ENCODE results near the gene VSTM4.

VSTM4 gene

DNA sequence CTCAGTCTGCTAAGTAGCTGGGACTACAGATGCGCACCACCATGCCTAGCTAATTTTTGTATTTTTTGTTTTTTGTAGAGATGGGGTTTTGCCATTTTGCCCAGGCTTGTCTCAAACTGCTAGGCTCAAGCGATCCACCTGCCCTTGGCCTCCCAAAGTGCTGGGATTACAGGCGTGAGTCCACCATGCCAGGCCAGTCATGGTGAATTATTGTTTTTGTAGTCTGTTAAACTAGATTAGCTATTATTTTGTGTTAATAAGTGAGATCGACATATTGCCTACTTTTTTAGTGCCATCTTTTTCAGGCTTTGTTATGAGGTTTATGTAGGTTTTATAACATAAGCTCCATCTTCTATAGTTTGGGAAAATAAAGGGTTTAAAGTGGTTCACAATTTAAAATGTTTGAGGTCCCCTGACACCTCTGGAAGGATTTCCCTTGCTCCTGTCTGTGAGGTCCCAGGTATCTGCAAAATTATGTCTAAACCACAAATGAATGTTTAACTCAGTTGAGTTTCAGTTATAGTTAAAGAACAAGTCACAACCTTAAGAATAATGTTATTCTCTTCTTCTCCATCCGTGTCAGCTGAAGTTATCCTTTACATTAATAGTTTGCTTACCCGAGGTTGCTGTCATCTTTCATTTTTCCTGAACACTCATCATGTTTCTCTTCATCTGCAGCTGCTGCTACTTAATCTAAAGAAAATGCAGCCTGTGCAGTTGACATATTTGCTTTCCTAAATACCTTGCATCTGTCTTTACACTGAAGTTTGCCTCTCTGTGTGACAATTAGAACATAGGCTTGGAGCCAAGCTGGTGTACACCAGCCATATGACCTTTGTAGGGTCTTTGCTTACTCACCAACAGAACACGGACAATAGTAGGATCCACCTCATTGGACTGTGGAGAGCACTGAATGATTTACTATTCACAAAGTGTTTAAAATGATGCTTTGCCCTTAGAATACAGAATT is 8.9 kb upstream of the VSTM4 start:
- no peak for ATAC-seq (replicated peaks; ENCODE audit: extremely low read depth, poor library complexity, severe bottlenecking)
- no peaks in the 10 kb centered on the region for H3K36me3 Mint-ChIP-seq (ENCODE audit: insufficient read depth)
- H3K4me3 Mint-ChIP-seq: no peak overlapping the region
- no peak overlapping the region for H3K27ac Mint-ChIP-seq (ENCODE audit: low read depth)
- DNase-seq (ENCODE audit: low spot score in 2 of 2): no peak
- peaks cover 33% of the 10 kb centered on the region for H3K27me3 Mint-ChIP-seq
- H3K9me3 Mint-ChIP-seq: peaks cover 4% of the 10 kb centered on the region
- H3K4me1 Mint-ChIP-seq: no peaks in the 10 kb centered on the region

- Mint-ChIP-seq H3K36me3 (ENCODE audit: insufficient read depth) (no peaks in the 10 kb centered on the region), H3K27ac (ENCODE audit: low read depth) (no peak overlapping the region), H3K4me1 (no peaks in the 10 kb centered on the region), H3K27me3 (peaks cover 27% of the 10 kb centered on the region), H3K4me3 (no peak overlapping the region), H3K9me3 (no peaks in the 10 kb centered on the region)
- ATAC-seq (replicated peaks; ENCODE audit: extremely low read depth, poor library complexity, severe bottlenecking): no peak
- DNase-seq (ENCODE audit: low spot score in 2 of 2): no peak
Observed at GRCh38 chr10:49120911-49121310, 5.6 kb upstream of the VSTM4 start.

GRCh38 chr10:49119746-49120145 is 4.4 kb upstream of the VSTM4 start:
- H3K36me3 Mint-ChIP-seq (ENCODE audit: insufficient read depth): no peaks in the 10 kb centered on the region
- H3K4me1 Mint-ChIP-seq: no peaks in the 10 kb centered on the region
- no peak overlapping the region for H3K27ac Mint-ChIP-seq (ENCODE audit: low read depth)
- H3K27me3 Mint-ChIP-seq: peaks cover 29% of the 10 kb centered on the region
- DNase-seq (ENCODE audit: low spot score in 2 of 2) (no peak), ATAC-seq (replicated peaks; ENCODE audit: extremely low read depth, poor library complexity, severe bottlenecking) (no peak)
- no peaks in the 10 kb centered on the region for H3K9me3 Mint-ChIP-seq
- H3K4me3 Mint-ChIP-seq: no peak overlapping the region

GRCh38 chr10:49118430-49119074 is 3.2 kb upstream of the VSTM4 start:
- Mint-ChIP-seq H3K36me3 (ENCODE audit: insufficient read depth) (no peaks in the 10 kb centered on the region), H3K27ac (ENCODE audit: low read depth) (no peak overlapping the region), H3K27me3 (peaks cover 28% of the 10 kb centered on the region), H3K9me3 (no peaks in the 10 kb centered on the region), H3K4me3 (no peak overlapping the region), H3K4me1 (no peaks in the 10 kb centered on the region)
- ATAC-seq (replicated peaks; ENCODE audit: extremely low read depth, poor library complexity, severe bottlenecking) (no peak), DNase-seq (ENCODE audit: low spot score in 2 of 2) (no peak)

DNA sequence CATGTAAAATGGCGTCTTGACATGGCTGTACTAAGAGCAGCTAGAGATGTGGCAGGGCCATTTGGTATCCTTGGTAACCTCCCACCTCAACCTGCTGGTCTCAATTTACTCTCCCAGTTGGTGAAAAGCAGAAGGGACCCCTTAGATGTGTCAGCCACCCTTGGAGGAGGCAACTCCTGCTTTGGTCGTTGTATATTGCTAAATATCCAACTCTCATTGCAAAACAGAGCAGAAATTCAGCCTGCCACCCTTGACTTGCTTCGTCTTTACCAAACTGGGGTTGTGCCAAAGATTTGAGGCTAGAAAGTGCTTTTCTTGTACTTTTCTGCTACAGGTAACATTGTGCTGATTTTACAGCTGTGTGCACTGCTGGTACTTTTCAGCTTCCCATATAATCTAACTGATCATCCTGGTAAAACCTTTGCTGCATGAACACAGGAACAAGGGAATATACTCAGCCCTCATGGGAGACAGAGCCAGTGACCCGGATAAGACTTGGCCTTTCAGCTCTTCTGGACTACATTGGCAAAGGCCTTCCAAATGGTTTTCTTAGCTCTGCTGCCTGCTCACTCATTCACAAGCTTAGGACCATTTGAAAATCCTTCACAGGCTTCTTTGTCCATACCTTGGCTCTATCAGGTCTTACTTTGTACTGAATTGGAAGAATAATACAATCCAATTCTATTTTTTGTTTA is 2.2 kb upstream of the VSTM4 start:
- no peak overlapping the region for H3K27ac Mint-ChIP-seq (ENCODE audit: low read depth)
- H3K27me3 Mint-ChIP-seq: peaks cover 20% of the 10 kb centered on the region
- DNase-seq (ENCODE audit: low spot score in 2 of 2) (no peak), ATAC-seq (replicated peaks; ENCODE audit: extremely low read depth, poor library complexity, severe bottlenecking) (no peak)
- no peaks in the 10 kb centered on the region for H3K9me3 Mint-ChIP-seq
- H3K36me3 Mint-ChIP-seq (ENCODE audit: insufficient read depth): no peaks in the 10 kb centered on the region
- H3K4me1 Mint-ChIP-seq: no peaks in the 10 kb centered on the region
- H3K4me3 Mint-ChIP-seq: no peak overlapping the region

- H3K4me3 Mint-ChIP-seq: no peak overlapping the region
- H3K9me3 Mint-ChIP-seq: no peaks in the 10 kb centered on the region
- no peaks in the 10 kb centered on the region for H3K36me3 Mint-ChIP-seq (ENCODE audit: insufficient read depth)
- no peak overlapping the region for H3K27ac Mint-ChIP-seq (ENCODE audit: low read depth)
- ATAC-seq (replicated peaks; ENCODE audit: extremely low read depth, poor library complexity, severe bottlenecking) (no peak), DNase-seq (ENCODE audit: low spot score in 2 of 2) (no peak)
- H3K4me1 Mint-ChIP-seq: no peaks in the 10 kb centered on the region
- peaks cover 18% of the 10 kb centered on the region for H3K27me3 Mint-ChIP-seq
Observed at GRCh38 chr10:49116509-49117375, 1.4 kb upstream of the VSTM4 start.

DNA sequence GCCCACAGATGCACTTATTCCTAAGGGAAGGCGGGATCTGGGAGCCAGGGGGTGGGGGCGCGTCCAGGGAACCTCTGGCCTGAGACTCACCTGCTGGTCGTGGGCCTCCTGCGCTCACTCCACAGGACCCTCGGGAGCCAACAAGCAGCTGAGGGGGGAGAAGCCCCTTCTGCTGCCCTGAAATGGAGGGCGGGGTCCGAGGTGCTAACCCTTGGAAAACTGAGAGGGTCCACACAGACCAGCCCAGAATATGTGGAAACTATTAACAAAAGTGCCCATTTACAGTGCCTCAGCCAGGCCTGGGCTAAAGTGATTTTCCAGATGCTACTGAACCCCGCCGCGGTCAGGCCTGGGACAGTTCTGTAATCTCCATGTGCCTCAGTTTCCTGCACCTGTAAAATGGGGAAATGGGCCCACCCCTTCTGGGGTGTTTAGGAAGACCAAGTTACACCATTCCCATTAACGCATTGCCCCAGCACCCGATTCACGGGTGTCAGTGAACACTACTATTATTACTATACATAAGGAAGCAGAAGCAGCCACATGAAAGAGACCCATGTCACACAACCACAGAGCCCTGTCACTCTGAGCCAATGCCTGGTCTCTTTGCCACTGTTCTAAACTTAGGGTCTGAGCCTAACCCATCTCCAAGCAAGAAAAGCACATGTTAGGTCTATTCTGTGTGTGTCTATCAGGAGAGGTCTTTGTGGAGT is 630 bp upstream of the VSTM4 start:
- Mint-ChIP-seq H3K27me3 (peaks cover 22% of the 10 kb centered on the region), H3K36me3 (ENCODE audit: insufficient read depth) (no peaks in the 10 kb centered on the region), H3K9me3 (no peaks in the 10 kb centered on the region), H3K4me1 (no peaks in the 10 kb centered on the region), H3K27ac (ENCODE audit: low read depth) (no peak overlapping the region), H3K4me3 (no peak overlapping the region)
- DNase-seq (ENCODE audit: low spot score in 2 of 2): no peak
- ATAC-seq (replicated peaks; ENCODE audit: extremely low read depth, poor library complexity, severe bottlenecking): no peak

GRCh38 chr10:49114718-49115014 is 656 bp downstream of the VSTM4 start:
- H3K4me1 Mint-ChIP-seq: no peaks in the 10 kb centered on the region
- ATAC-seq (replicated peaks; ENCODE audit: extremely low read depth, poor library complexity, severe bottlenecking): no peak
- peaks cover 27% of the 10 kb centered on the region for H3K27me3 Mint-ChIP-seq
- H3K4me3 Mint-ChIP-seq: peak overlapping the region; percentile 54
- H3K36me3 Mint-ChIP-seq (ENCODE audit: insufficient read depth): no peaks in the 10 kb centered on the region
- H3K9me3 Mint-ChIP-seq: no peaks in the 10 kb centered on the region
- no peak for DNase-seq (ENCODE audit: low spot score in 2 of 2)
- no peak overlapping the region for H3K27ac Mint-ChIP-seq (ENCODE audit: low read depth)

DNA sequence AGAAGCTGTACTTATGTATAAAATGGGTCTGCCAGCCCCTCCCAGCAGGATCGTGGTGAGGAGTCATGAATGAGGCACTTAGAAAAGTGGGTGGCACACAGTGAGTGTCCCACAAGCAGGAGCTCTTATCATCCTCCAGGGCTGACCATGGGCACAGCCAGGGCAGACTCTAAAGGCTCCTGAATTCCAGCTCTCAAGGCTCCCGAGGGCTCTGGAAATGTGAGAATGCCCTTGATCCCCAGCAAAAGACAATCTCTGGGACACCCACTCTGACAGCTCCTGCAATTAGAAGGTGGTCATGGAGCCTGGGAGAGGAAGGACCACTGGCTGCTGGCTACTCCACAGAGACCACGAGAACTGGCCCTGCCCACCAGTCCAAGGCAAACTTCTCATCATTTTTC is 1.6 kb downstream of the VSTM4 start:
- Mint-ChIP-seq H3K27ac (ENCODE audit: low read depth) (no peak overlapping the region), H3K27me3 (peaks cover 34% of the 10 kb centered on the region), H3K9me3 (no peaks in the 10 kb centered on the region), H3K4me3 (no peak overlapping the region), H3K36me3 (ENCODE audit: insufficient read depth) (no peaks in the 10 kb centered on the region), H3K4me1 (no peaks in the 10 kb centered on the region)
- no peak for DNase-seq (ENCODE audit: low spot score in 2 of 2)
- no peak for ATAC-seq (replicated peaks; ENCODE audit: extremely low read depth, poor library complexity, severe bottlenecking)

DNA sequence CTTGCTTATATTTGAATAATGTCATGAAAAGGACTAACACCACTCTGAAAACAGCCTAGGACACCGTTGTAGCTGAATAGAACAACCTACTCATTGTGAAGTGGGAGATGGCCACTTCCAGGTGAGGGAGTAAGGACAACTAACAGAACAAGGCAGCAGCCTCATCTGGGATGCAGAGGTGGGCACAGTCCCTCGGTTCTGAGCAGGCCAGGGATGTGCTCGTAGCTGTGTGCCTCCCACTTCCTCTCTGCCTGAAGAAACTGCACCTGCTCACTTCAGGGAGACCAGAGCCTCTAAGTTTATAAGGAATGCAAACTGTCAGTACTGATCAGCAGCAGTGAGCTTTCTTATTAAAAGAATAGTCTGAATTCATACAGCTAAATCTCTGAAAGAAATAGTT is 2.5 kb downstream of the VSTM4 start:
- Mint-ChIP-seq H3K36me3 (ENCODE audit: insufficient read depth) (no peaks in the 10 kb centered on the region), H3K4me3 (no peak overlapping the region), H3K27me3 (peaks cover 34% of the 10 kb centered on the region), H3K27ac (ENCODE audit: low read depth) (no peak overlapping the region), H3K4me1 (no peaks in the 10 kb centered on the region), H3K9me3 (no peaks in the 10 kb centered on the region)
- DNase-seq (ENCODE audit: low spot score in 2 of 2) (no peak), ATAC-seq (replicated peaks; ENCODE audit: extremely low read depth, poor library complexity, severe bottlenecking) (no peak)

DNA sequence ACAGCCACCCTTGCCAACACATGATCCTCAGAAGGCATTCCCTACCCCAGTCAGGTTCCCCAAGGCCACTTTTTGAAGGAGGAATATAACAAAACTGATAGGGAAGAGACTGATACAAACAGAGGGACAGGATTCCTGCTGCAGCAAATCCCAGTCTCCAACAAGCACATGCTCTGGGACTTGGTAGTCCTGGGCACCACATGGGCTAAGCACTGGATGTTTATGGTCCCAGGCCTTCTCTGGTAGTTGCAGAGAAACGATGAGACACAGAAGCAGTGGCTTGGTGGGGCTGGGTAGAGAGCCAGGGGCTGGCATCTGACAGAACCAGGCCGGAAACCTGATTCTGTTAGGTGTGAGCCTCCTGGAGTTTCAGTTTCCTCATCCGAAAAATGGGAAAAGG is 3.2 kb downstream of the VSTM4 start:
- H3K27ac Mint-ChIP-seq (ENCODE audit: low read depth): no peak overlapping the region
- no peak overlapping the region for H3K4me3 Mint-ChIP-seq

GRCh38 chr10:49111320-49111698 is 4.0 kb downstream of the VSTM4 start:
- Mint-ChIP-seq H3K9me3 (no peaks in the 10 kb centered on the region), H3K36me3 (ENCODE audit: insufficient read depth) (no peaks in the 10 kb centered on the region), H3K4me3 (no peak overlapping the region), H3K27me3 (peaks cover 29% of the 10 kb centered on the region), H3K4me1 (no peaks in the 10 kb centered on the region), H3K27ac (ENCODE audit: low read depth) (no peak overlapping the region)
- DNase-seq (ENCODE audit: low spot score in 2 of 2) (no peak), ATAC-seq (replicated peaks; ENCODE audit: extremely low read depth, poor library complexity, severe bottlenecking) (no peak)

More for the DNA sequence above, 3.2 kb downstream of the VSTM4 start:
- H3K9me3 Mint-ChIP-seq: no peaks in the 10 kb centered on the region
- H3K36me3 Mint-ChIP-seq (ENCODE audit: insufficient read depth): no peaks in the 10 kb centered on the region
- H3K27me3 Mint-ChIP-seq: peaks cover 34% of the 10 kb centered on the region
- ATAC-seq (replicated peaks; ENCODE audit: extremely low read depth, poor library complexity, severe bottlenecking): no peak
- no peak for DNase-seq (ENCODE audit: low spot score in 2 of 2)
- no peaks in the 10 kb centered on the region for H3K4me1 Mint-ChIP-seq
